Stimulated activated effector memory CD8-positive, alpha-beta T cell treated with anti-CD3 and anti-CD28 coated beads, Interleukin-12 subunit alpha, Interleukin-12 subunit beta, amount 100 ng/mL, for 72 hours (primary cell): ENCODE measurements around the gene SRPK3.

Experiments used
- ATAC-seq: fragments of 150-1000 bp; cut with Tn5 transposase; 2 replicates; pipeline ENCODE4 v1.10.0; 2021
- DNase-seq, 2 donors: peaks; one replicate each; pipeline ENCODE4 v3.0.0; 2021 to 2022; ENCODE audit warnings: low spot score in 2 of 2
- H3K27ac Mint-ChIP-seq: one replicate; pipeline ENCODE4 v1.8.0; 2022; ENCODE audit warnings: mild to moderate bottlenecking, mixed read lengths
- H3K36me3 Mint-ChIP-seq: one replicate; pipeline ENCODE4 v1.8.0; 2022; ENCODE audit warnings: mild to moderate bottlenecking, mixed read lengths
- H3K4me1 Mint-ChIP-seq: one replicate; pipeline ENCODE4 v1.8.0; 2022; ENCODE audit warnings: mixed read lengths
- H3K4me3 Mint-ChIP-seq: one replicate; pipeline ENCODE4 v1.8.0; 2022; ENCODE audit warnings: mild to moderate bottlenecking, mixed read lengths
- H3K9me3 Mint-ChIP-seq: one replicate; pipeline ENCODE4 v1.8.0; 2022; ENCODE audit warnings: mixed read lengths

SRPK3 gene

GRCh38 chrX:153764786-153765137, 16.1 kb upstream of the SRPK3 start:
- H3K4me3 Mint-ChIP-seq, result no peak overlapping the region
- no peak overlapping the region for H3K27ac Mint-ChIP-seq
- H3K4me1 Mint-ChIP-seq, result peaks cover 7% of the 10 kb centered on the region
- no peak for DNase-seq
- no peaks in the 10 kb centered on the region for H3K36me3 Mint-ChIP-seq
- no peak for ATAC-seq
- H3K9me3 Mint-ChIP-seq, result no peaks in the 10 kb centered on the region

DNA sequence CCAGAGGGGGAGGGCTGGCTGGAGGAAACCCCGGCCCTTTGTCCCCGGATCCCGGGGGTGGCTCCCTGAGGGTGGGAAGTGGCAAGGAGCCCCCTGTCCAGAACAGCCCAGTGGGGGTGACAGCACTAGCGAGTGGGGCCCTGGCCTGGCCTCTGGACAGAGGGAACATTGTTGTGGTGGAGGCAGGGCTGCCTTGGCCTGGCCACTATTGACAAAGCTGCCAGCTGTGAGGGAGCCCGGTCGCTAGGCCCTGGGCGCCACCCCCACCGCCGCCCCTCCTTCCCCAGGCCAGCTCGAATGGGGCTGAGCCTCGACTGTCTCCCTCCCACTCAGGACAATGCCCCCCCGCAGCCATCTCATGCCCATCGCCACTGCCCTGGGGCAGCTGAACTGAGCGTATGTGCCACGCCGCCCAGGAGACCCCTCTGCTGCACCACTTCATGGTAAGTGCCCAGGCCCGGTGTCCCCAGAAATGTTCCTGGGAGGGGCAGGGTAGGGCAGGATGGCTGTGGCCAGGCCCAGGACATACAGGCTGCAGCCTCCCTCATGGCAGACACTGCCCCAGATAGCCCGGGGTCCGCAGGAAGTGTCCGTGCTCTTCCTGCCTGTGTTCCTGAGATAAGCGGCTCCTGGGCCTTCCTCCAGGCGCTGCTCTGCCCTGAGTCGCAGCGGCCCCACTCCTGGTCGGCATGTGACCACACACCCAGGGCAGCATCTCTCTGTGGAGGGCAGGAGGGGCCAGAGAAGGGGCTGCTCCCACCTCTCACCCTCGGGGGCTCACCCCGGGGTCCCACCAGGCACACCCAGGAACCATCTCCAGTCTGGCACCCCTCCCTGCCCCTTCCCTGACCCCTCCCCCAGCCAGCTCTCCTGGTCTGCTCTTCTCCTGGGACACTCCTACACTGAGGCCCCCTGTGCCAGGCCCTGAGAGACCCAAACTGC, 15.4 kb upstream of the SRPK3 start:
- H3K27ac Mint-ChIP-seq, result no peak overlapping the region
- ATAC-seq (no peak), DNase-seq (no peak)
- no peaks in the 10 kb centered on the region for H3K36me3 Mint-ChIP-seq
- H3K4me3 Mint-ChIP-seq, result peak overlapping the region; percentile 29
- peaks cover 7% of the 10 kb centered on the region for H3K4me1 Mint-ChIP-seq
- H3K9me3 Mint-ChIP-seq, result no peaks in the 10 kb centered on the region

DNA sequence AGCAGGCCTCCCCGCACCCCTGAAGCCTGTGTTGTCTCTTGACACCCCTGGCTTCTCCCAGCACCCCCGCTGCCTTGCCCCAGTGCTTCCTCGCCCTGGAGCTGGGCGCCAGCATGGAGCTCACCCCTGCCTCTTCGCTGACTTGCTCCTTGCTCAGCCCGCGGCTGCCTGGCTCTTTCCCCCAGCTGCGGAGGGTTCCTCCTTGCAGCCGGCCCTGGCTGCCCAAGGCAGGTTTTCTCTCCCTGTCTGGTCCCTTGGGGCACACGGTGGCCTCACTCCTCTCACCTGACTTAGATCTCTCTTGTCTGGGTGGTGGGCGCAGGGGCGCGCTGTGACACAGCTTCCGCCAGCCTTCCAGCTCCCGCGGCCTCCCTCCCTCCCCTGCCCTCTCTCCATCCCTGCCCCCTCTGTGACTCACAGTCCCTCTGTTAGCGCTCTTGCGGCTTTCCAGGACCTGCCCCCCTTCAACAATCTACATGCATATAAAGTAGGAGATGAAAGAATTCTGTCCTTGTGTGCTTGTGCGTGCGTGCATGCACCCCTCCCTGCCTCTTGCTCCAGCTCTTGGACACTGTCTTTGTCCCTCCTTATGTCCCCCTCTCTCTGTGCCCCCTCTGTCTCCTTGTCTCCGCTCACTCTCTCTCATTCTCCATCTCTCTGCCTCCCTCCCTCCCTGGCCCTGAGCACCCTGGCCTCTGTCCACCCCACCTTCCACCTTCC, 14.6 kb upstream of the SRPK3 start:
- peak; percentile 34 for ATAC-seq

DNA sequence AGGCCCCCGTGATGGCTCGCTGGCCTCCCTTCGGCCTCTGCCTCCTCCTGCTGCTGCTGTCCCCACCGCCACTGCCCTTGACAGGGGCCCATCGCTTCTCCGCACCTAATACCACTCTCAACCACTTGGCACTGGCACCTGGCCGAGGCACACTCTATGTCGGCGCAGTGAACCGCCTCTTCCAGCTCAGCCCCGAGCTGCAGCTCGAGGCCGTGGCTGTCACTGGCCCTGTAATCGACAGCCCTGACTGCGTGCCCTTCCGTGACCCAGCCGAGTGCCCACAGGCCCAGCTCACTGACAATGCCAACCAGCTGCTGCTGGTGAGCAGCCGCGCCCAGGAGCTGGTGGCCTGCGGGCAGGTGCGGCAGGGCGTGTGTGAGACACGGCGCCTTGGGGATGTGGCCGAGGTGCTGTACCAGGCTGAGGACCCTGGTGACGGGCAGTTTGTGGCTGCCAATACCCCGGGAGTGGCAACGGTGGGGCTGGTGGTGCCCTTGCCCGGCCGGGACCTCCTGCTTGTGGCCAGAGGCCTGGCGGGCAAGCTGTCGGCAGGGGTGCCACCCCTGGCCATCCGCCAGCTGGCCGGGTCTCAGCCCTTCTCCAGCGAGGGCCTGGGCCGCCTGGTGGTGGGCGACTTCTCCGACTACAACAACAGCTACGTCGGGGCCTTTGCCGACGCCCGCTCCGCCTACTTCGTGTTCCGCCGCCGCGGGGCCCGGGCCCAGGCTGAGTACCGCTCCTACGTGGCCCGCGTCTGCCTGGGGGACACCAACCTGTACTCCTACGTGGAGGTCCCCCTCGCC, 13.8 kb upstream of the SRPK3 start:
- no peaks in the 10 kb centered on the region for H3K36me3 Mint-ChIP-seq
- peak overlapping the region; percentile 29 for H3K4me3 Mint-ChIP-seq
- no peaks in the 10 kb centered on the region for H3K9me3 Mint-ChIP-seq
- H3K27ac Mint-ChIP-seq, result no peak overlapping the region
- ATAC-seq, result no peak
- no peak for DNase-seq
- H3K4me1 Mint-ChIP-seq, result peaks cover 7% of the 10 kb centered on the region

More for the DNA sequence above, 14.6 kb upstream of the SRPK3 start:
- DNase-seq, result no peak
- H3K36me3 Mint-ChIP-seq, result no peaks in the 10 kb centered on the region
- no peak overlapping the region for H3K27ac Mint-ChIP-seq
- no peaks in the 10 kb centered on the region for H3K9me3 Mint-ChIP-seq
- peak overlapping the region; percentile 29 for H3K4me3 Mint-ChIP-seq
- H3K4me1 Mint-ChIP-seq, result peaks cover 7% of the 10 kb centered on the region

DNA sequence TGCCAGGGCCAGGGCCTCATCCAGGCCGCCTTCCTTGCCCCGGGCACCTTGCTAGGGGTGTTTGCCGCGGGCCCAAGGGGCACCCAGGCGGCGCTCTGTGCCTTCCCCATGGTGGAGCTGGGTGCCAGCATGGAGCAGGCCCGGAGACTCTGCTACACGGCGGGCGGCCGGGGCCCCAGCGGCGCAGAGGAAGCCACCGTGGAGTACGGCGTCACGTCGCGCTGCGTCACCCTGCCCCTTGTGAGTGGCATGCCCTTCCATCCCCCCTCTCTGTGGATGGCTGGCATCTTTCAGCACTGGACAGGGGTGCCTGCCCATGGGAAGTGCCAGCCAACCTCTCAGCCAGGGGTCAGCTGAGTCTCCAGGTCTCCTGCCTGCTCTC, 13.2 kb upstream of the SRPK3 start:
- Mint-ChIP-seq H3K4me3 (no peak overlapping the region), H3K4me1 (peaks cover 7% of the 10 kb centered on the region), H3K9me3 (no peaks in the 10 kb centered on the region), H3K27ac (no peak overlapping the region), H3K36me3 (no peaks in the 10 kb centered on the region)
- DNase-seq (no peak), ATAC-seq (no peak)

DNA sequence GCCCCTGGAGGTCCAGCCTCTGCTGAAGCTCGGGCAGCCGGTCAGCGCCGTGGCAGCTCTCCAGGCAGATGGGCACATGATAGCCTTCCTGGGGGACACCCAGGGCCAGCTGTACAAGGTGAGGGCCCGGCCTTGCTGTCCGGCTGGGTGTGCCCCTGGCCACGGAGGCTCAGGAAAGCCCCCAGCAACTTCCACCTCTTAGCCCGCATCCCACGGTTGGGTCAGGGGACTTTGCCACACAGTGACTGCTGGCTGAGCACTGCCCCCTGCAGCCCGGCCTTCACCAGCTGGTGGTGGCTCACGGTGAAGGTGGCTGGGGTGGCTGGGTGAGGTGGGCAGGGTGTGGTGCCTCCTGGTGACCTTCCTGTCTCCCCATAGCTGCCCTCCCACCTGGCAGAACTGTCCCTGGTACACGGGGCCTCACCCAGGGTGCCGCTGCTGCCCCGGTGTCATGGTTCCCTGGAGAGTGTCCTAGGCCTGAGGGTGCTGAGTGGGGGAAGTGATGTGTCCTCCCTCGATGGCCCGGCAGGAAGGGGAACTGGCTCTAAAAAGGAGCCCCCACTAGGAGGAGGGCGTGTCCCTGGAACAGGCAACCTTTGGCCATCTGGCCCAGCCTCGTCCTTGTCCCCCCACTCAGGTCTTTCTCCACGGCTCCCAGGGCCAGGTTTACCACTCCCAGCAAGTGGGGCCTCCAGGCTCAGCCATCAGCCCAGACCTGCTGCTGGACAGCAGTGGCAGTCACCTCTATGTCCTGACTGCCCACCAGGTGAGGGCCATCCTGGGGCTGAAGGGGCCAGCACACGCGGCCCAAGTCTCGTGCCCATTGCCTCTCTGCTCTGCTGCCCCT, 12.3 kb upstream of the SRPK3 start:
- Mint-ChIP-seq H3K9me3 (no peaks in the 10 kb centered on the region), H3K4me3 (no peak overlapping the region), H3K36me3 (no peaks in the 10 kb centered on the region), H3K27ac (peak overlapping the region; percentile 40), H3K4me1 (peaks cover 7% of the 10 kb centered on the region)
- no peak for ATAC-seq
- DNase-seq, result no peak

DNA sequence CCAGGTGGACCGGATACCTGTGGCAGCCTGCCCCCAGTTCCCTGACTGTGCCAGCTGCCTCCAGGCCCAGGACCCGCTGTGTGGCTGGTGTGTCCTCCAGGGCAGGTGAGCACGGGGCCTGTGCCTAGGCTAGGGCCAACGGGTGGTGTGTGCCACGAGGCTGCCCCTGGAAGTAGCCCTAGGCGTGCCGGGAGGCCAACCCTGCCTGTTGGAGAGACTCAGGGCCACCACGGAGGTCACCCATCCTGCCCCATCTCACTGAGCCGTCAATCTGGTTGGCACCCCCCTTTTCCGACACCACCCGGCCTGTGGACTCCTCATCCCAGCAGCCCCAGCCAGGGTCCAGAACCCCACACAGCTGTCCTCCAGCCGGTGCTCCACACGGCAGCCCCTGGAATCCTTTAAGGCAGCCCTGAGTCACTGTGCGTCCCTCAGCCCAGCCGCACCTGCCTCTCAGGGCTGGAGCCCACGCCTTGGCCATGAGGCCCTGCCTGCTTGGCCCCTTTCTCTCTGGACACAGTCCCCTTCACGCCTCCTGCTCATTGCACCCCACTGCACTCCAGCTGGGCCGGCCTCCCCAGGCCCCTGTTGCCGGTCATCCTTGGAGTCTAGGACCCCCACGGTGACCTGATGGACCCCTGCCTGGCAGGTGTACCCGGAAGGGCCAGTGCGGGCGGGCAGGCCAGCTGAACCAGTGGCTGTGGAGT, 11.5 kb upstream of the SRPK3 start:
- DNase-seq (no peak), ATAC-seq (no peak)
- H3K9me3 Mint-ChIP-seq, result no peaks in the 10 kb centered on the region
- no peak overlapping the region for H3K27ac Mint-ChIP-seq
- no peak overlapping the region for H3K4me3 Mint-ChIP-seq
- H3K4me1 Mint-ChIP-seq, result no peaks in the 10 kb centered on the region
- H3K36me3 Mint-ChIP-seq, result no peaks in the 10 kb centered on the region

DNA sequence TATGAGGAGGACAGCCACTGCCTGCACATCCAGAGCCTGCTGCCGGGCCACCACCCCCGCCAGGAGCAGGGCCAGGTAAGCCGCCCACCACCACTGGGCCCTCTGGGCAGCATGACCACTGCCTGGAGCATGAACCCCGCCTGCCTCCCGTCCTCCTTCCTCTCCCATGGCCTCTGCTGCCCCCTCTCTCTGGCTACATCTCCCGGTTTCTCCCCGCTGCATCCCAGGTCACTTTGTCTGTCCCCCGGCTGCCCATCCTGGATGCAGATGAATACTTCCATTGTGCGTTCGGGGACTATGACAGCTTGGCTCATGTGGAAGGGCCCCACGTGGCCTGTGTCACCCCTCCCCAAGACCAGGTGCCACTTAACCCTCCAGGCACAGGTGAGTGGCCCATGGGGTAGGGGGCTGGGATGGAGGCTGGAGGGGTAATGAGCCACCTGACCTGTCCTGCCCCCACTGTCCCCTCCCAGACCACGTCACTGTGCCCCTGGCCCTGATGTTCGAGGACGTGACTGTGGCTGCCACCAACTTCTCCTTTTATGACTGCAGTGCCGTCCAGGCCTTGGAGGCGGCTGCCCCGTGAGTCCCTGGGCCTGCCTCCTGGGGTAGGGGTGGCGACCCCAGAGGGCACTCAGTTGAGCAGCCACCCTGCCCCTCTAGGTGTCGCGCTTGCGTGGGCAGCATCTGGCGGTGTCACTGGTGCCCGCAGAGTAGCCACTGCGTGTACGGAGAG, 10.8 kb upstream of the SRPK3 start:
- DNase-seq (no peak), ATAC-seq (no peak)
- no peaks in the 10 kb centered on the region for H3K4me1 Mint-ChIP-seq
- no peaks in the 10 kb centered on the region for H3K36me3 Mint-ChIP-seq
- no peak overlapping the region for H3K27ac Mint-ChIP-seq
- no peaks in the 10 kb centered on the region for H3K9me3 Mint-ChIP-seq
- no peak overlapping the region for H3K4me3 Mint-ChIP-seq

DNA sequence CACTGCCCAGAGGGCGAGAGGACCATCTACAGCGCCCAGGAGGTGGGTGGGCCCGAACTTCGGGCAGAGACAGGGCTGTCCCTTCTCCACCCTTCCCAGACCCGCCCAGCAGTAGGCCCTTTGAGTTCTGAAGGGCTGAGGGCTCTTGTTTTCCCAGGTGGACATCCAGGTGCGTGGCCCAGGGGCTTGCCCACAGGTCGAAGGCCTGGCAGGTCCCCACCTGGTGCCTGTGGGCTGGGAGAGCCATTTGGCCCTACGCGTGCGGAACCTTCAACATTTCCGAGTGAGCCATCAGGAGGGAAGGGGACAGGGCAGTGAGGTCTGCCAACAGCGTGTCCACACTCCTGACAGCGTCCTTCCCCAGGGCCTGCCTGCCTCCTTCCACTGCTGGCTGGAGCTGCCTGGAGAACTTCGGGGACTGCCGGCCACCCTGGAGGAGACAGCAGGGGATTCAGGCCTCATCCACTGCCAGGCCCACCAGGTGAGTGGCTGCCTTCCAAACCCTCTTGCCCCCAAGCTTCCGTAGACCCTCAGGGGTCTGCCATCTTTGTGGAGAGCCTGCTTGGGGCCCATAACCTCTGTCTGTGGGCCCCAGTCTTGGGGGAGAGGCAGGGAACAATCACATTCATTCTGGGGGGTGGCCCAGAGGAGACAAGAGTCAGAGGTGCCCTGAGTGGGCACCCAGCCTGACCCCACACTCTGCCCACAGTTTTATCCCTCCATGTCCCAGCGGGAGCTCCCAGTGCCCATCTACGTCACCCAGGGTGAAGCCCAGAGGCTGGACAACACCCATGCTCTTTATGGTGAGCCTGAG, 10.0 kb upstream of the SRPK3 start:
- Mint-ChIP-seq H3K27ac (no peak overlapping the region), H3K4me1 (no peaks in the 10 kb centered on the region), H3K4me3 (no peak overlapping the region), H3K36me3 (no peaks in the 10 kb centered on the region), H3K9me3 (no peaks in the 10 kb centered on the region)
- ATAC-seq (no peak), DNase-seq (no peak)

GRCh38 chrX:153771415-153772315, 9.2 kb upstream of the SRPK3 start:
- H3K36me3 Mint-ChIP-seq, result no peaks in the 10 kb centered on the region
- no peak for ATAC-seq
- H3K9me3 Mint-ChIP-seq, result no peaks in the 10 kb centered on the region
- no peak overlapping the region for H3K4me3 Mint-ChIP-seq
- H3K27ac Mint-ChIP-seq, result no peak overlapping the region
- H3K4me1 Mint-ChIP-seq, result no peaks in the 10 kb centered on the region
- DNase-seq, result no peak

DNA sequence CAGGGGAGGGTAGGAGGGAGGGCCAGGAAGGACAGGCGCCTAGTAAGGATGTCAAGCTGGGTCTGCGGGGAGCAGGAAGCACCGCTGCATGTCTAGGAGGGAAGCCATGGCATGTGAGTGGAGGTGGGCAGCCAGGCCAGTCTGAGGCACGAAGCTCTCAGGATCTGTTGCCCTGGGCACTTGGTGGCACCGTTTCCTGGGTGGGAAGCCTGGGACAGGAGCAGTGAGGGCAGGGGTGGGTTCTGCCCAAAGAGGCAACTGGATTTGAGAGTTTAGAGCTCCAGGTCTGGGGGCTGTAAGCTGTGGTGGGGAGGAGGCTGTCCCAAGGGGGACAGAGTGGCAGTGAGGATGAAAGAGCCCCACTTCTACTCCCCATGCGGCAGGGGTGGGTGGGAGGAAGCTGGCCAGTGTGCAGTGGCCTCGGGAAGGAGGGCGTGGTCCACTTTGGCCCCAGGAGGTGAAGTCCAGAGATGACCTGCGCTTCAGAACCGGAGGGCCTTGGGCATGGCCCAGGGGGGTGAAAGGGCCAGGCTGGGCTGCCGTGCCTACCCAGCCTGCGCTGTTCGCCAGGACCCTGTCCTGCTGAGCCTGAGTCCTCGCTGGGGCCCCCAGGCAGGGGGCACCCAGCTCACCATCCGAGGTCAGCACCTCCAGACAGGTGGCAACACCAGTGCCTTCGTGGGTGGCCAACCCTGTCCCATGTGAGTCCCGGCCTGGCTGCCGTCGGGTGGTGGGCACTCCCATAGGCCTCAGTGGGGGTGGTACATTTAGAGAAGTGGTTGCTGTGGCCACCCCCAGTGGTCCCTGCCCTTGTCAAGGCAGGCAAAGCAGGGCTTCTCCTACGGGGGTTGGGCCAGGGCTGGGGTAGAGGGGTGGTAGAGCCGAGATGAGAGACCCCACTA, 8.3 kb upstream of the SRPK3 start:
- H3K27ac Mint-ChIP-seq, result no peak overlapping the region
- H3K9me3 Mint-ChIP-seq, result no peaks in the 10 kb centered on the region
- no peaks in the 10 kb centered on the region for H3K36me3 Mint-ChIP-seq
- H3K4me1 Mint-ChIP-seq, result no peaks in the 10 kb centered on the region
- H3K4me3 Mint-ChIP-seq, result no peak overlapping the region
- DNase-seq, result no peak
- no peak for ATAC-seq

- Mint-ChIP-seq H3K27ac (no peak overlapping the region), H3K4me1 (no peaks in the 10 kb centered on the region)
- no peak for ATAC-seq
These were observed 7.6 kb upstream of the SRPK3 start for GRCh38 chrX:153773218-153773611.

More at GRCh38 chrX:153773218-153773611, 7.6 kb upstream of the SRPK3 start:
- H3K9me3 Mint-ChIP-seq, result no peaks in the 10 kb centered on the region
- no peak for DNase-seq
- H3K4me3 Mint-ChIP-seq, result no peak overlapping the region
- H3K36me3 Mint-ChIP-seq, result no peaks in the 10 kb centered on the region
